Hepatocyte (in vitro differentiated cells): ENCODE data around the gene FAM120B.
"Not testable (repeated sequence)": the region's sequence is repeated elsewhere in the genome, so short reads cannot be mapped to it uniquely, and the experiment has no call there.

Source experiments
- CTCF ChIP-seq: fragments of 200-600 bp; sonication (generic); IDR thresholded peaks from 2 replicates; pipeline ENCODE4 v1.5.1; 2016; ENCODE audit warnings: antibody characterized with exemption, mild to moderate bottlenecking; ENCODE audit not compliant: poor library complexity
- EZH2 ChIP-seq: fragments of 200-600 bp; sonication (generic); IDR thresholded peaks from 2 replicates; pipeline ENCODE4 v1.6.1; 2016; ENCODE audit warnings: antibody characterized with exemption, mild to moderate bottlenecking, borderline replicate concordance

- TF ChIP-seq CTCF, EZH2: not testable (repeated sequence)
These were observed 28.6 kb downstream of the FAM120B start for GRCh38 chr6:170335199-170335598.
